Measurements from ENCODE around the gene SIX4. TPM values are rescaled to one million over a fixed set of nuclear protein-coding genes. Genes with fewer than 3 reads are reported as not detected.

Gene SIX4
- total RNA-seq, 4 donors from 2014 or later, result 2.0 to 3.8 (median 3.1) TPM

DNA sequence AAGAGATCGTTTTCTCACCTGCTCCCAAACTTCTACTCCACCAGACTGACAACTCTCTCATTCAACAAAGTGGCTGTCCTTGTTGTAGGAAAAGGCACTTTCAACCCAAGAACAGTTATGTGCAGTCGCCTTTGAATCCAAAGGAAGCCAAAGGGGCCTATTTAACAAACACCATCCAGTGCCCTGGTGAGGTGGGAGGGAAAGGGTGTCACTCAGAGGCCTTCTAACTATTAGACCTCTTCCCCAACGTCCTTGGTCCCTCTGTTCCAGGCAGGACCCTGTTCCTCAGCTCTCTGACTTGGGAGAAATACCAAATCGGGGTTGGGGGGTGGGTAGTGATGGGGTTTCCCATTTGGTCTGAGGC lies 3.2 kb downstream of the SIX4 start:
- TF ChIP-seq, protein P1, sequence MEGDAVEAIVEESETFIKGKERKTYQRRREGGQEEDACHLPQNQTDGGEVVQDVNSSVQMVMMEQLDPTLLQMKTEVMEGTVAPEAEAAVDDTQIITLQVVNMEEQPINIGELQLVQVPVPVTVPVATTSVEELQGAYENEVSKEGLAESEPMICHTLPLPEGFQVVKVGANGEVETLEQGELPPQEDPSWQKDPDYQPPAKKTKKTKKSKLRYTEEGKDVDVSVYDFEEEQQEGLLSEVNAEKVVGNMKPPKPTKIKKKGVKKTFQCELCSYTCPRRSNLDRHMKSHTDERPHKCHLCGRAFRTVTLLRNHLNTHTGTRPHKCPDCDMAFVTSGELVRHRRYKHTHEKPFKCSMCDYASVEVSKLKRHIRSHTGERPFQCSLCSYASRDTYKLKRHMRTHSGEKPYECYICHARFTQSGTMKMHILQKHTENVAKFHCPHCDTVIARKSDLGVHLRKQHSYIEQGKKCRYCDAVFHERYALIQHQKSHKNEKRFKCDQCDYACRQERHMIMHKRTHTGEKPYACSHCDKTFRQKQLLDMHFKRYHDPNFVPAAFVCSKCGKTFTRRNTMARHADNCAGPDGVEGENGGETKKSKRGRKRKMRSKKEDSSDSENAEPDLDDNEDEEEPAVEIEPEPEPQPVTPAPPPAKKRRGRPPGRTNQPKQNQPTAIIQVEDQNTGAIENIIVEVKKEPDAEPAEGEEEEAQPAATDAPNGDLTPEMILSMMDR (IDR thresholded peaks at IDR 0.05; ENCODE audit: low read depth), result no peak

DNA sequence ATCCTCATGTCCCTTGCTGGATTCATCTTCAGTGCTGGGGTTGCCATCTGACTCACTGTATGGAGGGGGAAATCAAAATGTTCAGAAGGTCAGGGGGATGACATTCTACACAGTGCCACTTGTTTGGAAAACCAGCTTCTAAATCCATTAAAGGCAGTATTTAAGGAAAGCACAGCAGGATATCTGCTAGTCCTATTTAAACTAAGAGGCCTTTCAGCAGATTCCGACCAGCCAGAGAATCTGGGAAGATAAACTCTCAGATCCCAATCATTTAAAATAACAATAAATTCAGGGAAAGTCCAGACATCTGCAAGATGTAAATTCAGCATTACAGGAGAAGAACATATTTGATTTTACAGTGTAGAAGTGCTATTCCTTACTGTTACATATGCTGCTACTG lies 3.8 kb downstream of the SIX4 start:
- TF ChIP-seq, protein P1 (IDR thresholded peaks at IDR 0.05; ENCODE audit: low read depth), result no peak

DNA sequence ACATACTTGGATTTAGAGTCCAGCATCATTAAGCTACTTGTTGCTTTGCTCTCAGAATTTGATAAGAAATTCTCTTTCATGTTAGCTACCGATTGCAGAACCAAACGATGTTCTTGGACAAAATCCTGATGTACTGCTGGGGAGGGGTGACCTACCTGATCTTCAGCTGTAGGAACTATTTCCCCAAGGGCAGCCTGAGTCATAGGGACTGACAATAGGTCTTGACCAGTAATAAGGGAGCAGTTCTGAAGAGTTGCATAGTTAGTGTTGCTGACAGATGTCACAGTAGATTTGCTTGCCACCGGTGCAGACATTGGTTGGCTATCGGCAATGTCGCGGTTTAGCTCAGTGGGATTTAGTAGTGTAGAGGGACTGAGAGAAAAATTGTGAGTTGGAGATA lies 10.6 kb downstream of the SIX4 start:
- TF ChIP-seq, protein P1 (IDR thresholded peaks at IDR 0.05; ENCODE audit: low read depth), result no peak

DNA sequence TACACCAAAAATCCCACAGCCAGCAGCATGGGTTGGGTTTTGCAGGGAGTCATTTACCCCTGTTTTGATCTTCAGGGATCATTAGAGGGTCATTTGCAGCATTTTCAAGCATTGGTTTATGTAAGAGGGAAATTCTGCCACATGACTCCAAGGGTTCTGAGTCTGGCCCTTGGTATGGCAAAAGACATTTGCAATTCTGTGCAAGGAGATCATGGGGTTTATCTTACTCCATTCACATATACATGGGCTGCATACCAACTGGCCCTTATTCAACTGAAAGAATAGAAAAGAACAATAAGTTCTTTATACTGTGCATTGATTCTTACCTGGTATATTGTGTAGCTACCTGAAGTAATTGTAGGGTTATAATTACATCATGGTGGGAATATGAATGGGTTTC lies 13.7 kb downstream of the SIX4 start:
- TF ChIP-seq, protein P1 (IDR thresholded peaks at IDR 0.05; ENCODE audit: low read depth), result no peak

DNA sequence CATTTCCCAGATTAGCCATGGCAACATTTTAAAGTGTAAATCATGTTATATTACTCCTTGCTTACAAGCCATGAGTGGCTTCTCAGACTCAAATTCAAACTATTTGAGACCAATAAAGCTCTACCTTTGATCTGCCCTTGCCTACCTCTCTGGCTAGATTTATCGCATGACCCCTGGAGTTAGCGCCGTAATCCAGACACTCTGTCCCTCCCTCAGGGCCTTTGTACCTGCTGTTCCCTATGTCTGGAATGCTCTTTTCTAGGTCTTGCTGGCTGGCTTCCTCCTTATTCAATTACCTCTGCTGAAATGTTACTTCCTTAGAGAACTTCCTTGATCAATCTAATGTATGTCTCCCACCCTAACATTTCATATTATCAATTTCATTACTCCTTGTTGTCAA lies 16.3 kb downstream of the SIX4 start:
- TF ChIP-seq, protein P1 (IDR thresholded peaks at IDR 0.05; ENCODE audit: low read depth), result no peak

DNA sequence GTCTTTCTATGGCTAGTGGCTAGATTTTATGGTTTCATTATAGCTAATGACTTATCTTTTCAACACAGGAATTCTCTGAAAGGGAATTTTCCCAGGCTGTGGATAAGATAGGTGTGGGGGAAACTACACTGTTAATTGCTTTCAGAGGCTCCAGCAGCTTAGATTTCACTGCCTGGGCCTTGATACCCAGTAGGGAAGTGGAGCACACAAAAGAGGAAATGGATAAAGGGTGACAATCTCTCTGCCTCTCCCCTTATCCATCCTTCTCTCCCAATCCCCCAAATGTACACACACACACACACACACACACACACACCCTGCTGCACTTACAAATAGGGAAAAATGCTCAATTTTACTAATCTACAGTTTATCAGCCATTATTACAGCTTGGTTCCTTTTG lies 19.1 kb downstream of the SIX4 start:
- TF ChIP-seq, protein P1 (IDR thresholded peaks at IDR 0.05; ENCODE audit: low read depth), result no peak

DNA sequence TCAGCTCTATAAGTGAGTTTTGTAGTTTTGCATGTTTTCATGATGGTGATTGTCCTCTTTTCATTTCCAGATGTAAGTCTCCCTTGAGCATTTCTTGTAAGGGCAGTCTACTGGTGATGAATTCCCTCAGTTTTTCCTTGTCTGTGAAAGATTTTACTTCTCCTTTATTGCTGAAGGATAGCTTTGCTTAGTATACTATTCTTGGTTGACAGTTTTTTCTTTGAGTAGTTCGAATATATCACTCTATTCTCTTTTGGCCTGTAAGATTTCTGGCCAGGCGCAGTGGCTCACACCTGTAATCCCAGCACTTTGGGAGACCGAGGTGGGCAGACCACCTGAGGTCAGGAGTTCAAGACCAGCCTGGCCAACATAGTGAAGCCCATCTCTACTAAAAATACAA lies 23.6 kb downstream of the SIX4 start:
- TF ChIP-seq, protein P1 (IDR thresholded peaks at IDR 0.05; ENCODE audit: low read depth), result no peak

All from subcutaneous adipose tissue (tissue), 4 donors.